GM19328 (cell line): Measurements from ENCODE around the gene FAM181B.
"Not testable (repeated sequence)": the region's sequence is repeated elsewhere in the genome, so short reads cannot be mapped to it uniquely, and the experiment has no call there.

Experiments
- ATAC-seq: cut with Tn5 transposase; IDR thresholded peaks from one replicate; pipeline ENCODE4 v1.9.1; 2021; ENCODE audit warnings: mild to moderate bottlenecking, moderate library complexity; ENCODE audit not compliant: unreplicated experiment

FAM181B gene

DNA sequence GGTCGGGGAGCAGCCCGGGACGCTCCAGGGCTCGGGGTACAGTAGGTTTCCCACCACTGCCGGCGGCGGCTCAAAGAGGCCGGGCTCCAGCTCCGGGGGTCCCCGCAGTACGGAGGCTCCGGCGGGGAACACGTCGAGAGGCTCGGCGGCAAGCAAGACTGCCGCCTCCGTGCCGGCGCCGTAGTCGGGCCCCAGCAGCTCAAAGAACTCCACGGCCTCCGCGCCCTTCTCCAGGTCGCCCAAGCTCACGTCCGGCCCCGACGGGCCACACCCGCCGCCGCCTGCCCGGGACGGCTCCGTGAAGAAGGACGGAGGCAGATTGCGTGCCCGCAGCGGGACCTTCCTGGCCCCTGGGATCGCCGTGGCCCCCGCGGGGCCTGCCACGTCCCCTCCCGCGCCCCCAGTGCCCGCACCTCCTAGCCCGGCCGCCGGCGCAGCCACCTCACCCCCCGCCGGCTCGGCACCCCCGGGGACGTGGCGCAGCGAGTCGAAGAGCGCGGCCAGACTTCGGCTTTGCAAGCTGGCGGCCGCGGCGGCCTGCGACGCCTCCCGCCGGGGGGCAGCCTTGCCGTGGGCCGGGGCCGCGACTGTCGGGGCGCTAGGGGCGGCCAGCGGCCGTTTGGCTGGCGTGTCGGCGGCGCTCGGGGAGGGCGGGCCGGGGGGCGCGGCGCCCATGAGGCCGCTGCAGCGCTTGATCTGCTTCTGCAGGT lies 775 bp downstream of the FAM181B start:
- no peak for ATAC-seq

DNA sequence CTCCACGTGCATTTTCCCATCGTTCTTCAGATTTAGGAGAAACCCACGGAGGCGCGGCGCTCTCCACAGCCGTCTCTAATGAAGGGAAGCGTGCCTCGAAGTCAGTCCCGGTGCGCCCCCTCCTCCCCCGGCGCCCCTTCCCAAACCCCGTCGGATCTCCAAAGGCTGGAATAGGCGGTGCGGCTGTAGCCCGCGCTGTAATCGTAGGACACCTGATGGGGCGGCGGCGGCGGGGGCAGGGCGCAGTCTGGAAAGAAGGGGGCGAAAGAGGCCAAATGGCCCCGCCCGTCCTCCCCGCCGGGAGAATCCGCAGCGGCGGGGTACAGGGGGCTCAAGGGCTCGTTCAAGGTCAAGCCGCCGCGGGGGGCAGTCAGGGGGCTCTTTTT lies 1.3 kb downstream of the FAM181B start:
- ATAC-seq: no peak

DNA sequence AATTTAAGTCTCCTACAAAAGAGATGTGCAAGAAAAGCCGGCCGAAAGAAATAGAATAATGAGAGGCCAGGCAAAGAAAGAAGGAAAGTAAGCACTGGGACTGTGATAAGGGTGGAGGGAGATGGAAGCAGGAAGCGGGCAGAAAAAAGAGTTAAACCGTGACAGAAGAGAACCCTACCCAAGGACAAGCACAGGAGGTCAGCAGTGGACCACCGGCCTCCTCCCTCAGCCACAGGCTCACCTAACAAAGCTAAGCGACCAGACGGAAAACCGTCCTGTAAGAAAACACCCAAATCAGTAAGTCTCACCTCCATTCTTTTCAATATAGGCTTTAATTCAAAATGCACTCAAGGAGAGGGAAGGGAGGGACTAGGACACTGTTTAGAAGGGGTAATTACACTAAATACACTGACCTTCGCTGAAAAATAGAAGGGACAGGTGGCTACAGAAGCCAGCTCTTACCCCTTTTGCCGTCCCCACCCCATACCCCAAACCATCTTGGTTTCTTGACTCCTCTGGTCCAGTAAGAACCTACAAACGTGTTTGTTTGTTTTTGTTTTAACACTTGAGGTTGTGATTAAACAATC lies 1.9 kb downstream of the FAM181B start:
- no peak for ATAC-seq

DNA sequence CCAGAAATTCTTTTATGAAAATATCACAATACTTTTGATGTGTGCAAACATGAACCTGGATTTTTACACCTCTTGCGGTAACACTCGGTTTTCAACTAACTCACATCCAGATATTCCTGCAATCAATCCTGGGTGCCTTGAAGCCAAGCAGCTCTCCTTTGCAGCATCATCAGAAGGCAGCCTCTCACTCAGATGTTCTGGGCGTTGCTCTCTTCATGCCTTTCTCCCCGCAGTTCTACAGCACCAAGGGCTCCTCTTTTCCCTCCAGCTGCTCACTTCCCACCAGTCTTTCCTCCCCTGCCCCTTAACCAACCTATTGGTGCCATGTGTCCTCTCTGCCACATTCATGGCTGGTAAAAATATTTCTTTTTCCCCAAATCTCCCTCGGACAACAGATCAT lies 2.9 kb downstream of the FAM181B start:
- ATAC-seq: no peak

DNA sequence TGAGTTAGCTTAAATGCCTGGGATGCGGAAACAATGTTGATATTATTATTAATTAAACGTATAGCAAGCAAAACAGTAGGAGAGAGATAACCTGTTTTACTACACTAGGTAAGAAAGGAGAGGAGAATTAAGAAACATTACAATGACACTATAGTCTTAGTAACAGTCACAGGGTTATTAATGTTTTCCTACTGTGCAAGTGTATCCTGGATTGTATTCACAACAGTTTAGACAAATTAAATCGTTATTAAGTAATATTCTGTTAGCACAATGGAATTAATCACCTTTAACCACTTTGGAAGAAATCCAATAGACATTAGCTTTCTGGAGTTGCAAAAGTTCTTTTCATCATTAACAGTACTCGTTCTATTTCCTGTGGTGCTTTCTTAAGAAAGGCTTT lies 3.4 kb downstream of the FAM181B start:
- no peak for ATAC-seq

DNA sequence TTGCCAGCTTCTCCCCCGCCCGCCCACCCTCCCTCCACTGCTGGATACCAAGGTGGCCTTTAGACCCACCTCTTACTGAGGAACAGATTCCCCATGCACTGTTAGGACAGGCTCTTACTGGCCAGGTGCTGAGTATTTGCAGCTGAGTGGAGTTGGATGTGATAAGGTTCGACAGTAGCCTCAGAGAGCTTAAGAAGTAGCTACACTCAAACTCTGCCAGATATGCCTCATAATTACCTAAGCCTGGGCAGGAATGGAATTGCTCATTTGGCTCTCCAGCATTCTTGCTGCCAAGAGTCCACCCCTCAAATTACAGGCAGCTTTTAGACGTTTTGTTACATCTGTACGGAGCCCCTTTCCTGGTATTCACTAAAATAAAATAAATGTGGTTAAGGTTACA lies 9.6 kb downstream of the FAM181B start:
- ATAC-seq: no peak

DNA sequence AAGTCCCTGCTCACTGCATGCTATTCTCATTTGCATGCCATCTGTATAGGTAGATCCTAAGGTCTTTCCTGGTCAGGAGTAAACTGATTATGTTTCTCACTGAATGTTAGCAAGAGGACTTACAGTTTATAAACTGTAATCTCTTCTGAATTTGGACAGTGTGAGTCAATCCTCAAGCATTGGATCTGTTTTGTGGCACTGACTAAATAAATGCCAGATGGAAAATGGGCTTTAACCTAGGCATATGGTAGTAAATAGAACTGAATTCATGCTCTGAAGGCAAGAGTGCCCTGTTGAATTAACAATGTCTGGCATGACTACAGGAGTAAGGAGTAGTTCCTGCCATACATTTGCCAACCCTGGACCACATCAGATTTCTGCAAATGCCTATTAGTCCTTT lies 11.4 kb downstream of the FAM181B start:
- ATAC-seq: no peak

DNA sequence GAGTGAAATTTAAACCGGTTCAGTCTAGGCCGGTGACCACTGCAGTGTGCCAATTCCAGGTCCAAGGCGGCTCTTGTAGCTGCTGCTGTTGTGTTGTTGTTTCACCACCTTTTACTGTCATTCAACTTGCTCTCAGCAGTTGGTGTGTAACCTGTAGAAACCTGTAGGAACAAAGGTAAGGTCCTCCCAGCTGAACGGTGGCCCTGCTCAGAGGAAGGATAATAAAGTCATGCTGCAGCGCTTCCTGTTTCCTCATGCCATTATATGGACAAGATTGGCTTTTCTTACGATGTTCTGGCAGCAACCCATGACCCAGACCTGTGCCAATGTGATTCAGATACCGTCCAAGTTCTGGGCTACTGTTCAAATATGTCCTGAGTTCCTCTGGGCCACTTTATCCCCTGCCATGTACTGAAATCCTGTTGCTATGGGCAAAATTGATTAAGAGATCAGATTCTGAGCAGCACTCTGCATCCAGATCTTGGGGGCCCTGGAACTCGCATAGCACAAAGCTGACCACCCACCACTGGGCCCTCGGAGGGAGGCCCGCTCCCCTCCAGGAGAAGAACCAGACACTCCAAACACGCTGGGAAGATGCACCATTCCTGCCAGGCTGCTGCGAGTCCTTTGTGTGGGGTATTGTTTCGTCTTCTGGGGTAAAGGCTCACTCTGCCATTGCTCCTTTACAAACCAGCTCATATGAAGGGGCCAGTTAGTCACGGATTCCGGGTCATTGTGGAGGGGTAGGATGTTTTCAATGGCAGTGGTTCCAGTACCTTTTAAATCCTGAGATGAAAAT lies 13.2 kb downstream of the FAM181B start:
- ATAC-seq: no peak

DNA sequence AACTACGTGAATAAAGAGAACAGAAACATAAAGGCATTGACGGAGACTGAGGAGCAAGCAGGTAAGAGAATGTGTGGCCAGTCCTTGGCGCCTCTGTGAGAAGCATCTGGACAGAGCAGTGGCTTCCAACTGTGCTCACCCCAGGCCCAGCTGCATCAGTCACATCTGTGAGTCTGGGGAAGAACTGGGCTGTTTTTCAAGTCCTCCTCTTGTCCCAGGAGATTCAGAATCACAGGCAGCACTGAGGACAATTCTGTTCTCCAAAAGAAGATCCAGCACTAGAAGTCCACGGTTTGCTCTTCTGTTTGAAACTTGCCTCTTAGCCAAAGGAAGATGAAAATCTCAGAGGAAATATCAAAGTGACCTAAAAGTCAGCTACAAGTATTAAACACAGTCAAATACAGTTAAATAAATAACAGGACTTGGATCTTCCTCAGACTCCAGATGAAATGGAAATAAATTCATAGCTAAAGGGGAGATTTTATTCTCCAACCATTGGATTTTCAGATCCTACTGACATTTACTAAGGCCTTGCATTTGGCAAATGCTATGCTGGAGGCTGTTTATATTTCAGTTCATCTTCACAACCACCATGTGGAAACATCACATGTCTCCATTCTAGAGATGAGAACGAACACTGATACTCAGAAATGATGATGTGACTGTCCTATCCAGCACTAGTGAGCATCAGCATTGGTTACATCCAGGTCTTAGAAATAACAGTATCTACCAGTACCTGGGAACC lies 14.1 kb downstream of the FAM181B start:
- ATAC-seq: no peak

DNA sequence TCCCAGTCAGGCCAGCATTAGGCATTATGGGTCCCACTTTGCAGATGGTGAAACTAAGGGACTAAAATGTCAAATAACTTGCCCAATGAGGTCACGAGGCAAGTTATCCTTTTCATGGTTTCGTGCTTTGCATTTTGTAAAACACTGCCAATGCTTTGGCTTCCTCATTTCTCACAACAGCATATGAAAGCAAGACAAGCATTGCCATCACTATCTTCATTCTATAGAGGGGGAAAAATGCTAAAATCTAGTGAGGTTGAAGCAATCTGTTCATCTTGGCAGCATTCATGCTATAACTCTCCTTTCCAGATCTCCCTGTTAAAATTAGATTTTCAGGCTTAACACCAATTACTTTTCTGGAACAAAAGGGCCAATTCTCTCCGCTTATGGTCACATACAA lies 14.8 kb downstream of the FAM181B start:
- no peak for ATAC-seq

DNA sequence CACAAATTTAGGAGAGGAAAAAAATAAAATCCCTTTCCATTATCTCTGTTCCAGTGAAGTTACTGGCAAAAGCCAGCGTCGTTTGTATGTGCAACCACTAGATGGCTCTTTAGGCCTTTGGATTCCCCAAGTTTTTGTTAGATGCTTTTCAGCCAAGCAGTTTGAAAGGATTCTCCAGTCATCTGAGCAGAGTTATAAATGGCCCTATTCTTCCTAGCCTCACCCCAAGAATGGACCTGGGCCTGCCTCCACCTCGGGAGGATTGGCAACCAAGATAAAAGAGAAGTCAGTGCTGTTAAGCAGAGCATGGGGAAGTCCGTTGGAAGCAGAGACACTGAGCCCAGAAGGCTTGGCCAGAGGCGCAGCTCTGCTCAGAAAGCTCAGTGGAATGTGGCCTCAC lies 15.4 kb downstream of the FAM181B start:
- ATAC-seq: peak; percentile 53

DNA sequence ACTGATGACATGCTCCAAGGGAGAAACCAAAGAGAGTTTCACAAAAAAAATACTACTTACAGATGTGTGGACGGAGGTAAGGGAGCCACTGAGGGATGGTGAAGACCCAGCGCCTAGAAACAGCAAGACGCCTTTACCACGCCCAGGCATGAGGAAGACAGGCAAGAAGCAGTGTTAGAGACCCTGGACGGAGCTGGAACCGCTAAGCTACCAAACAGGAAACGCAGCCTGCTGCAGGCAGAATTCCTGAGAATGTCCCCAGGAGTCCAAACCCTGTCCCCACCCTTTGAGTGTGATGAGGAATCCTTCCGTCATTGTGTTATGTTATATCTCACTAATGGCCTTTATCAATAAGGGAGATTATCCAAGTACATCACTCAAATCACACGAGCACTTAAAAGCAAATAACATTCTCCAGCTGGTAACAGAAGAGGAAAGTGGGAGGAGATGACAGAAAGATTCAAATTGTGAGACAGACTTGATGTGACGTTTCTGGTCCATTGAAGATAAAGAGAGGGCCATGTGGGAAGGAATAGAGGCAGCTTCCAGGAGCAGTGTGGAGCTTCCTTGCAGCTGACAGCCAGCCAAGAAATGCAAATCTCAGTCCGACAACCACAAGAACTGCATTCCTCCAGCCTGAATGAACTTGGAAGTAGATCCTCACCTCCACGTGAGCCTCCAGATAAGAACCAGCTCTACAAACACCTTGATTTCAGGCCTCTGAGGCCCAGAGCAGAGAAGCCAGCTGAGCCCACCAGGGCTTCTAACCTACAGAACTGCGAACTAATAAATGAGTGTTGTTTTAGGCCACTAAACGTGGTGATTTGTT lies 19.1 kb downstream of the FAM181B start:
- ATAC-seq: no peak

DNA sequence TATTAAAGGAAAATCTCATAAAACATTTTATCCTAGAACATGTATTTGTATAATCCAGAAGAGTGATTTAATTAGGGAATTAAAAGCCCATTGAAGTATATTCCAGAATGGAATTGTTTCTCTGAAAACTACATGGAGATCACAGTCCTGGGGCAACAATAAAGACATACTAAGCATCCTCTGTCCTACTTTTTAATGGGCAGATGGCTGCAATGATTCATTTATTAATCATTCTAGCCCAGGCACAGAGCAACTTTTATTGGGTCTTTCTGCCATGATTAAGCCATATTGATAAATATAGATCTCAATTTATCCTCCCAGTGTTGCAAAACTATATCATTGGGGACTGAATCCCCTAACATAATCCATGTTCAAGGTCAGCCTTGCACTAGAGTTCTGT lies 22.0 kb downstream of the FAM181B start:
- ATAC-seq: no peak

DNA sequence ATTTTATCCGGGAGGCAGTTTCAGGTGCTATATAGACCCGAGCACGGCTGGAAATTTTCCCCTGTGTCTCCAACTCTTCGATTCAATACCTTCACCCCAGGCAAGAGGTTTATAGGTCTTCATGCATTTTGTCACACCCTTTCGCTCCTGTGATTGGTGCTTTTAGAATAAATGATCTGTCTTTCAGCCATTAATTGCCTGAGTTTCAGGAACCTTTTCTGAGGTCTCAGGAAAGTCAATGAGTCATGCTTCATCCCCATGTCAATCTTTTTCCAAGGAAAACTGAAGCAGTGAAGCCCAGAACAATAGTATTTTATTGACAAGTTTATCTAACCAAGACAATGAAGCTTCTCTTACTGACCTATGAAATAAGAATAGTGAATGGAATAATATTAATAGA lies 29.9 kb downstream of the FAM181B start:
- no peak for ATAC-seq

DNA sequence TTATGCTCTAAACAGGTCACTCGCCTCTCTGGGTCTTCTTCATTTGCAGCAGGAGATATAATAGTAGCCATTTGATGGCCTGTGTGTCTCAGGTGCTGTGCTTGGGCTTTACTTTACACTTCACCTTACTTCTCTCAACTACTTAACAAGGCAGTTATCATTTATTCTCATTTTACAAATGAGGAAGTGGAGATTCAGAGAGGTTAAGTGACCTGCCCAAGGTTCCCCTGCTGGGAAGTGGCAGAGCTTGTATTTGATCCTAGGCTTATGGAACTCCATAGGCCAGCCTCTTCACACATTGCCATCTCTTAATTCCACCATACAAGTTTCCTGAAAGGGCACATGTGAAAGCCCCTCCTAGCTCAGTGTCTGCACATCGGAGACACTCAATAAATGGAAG lies 30.4 kb downstream of the FAM181B start:
- no peak for ATAC-seq

DNA sequence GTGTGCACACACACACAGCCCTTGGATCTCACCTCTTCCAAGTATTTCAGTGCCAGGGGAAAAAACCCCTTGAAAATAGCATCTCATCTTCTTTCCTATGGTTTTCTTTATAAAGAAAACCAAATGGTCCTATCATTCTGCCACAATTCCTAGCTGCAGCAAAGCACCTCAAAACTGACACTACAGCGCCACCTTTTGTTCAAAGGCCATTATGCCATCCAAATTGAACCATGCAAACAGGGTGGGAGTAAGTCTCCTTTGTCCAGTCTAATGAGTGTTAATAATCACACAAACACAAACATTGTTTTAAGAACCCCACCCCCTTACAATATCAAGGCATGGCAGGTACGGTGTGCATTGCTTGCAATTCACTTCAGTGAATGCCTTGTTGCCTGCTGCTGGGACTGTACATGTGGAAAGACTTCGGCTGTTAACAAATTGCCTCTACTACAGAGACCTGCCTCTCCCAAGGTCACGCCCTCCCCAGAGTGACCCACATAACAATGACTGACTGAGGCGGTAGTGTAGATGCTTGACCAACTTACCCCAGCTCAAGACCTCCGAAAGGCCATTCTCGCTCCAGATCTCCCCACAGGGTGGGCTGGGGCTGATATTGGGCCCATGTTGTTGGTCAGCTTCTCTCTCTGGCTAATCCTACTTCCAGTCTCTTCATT lies 31.7 kb downstream of the FAM181B start:
- no peak for ATAC-seq

DNA sequence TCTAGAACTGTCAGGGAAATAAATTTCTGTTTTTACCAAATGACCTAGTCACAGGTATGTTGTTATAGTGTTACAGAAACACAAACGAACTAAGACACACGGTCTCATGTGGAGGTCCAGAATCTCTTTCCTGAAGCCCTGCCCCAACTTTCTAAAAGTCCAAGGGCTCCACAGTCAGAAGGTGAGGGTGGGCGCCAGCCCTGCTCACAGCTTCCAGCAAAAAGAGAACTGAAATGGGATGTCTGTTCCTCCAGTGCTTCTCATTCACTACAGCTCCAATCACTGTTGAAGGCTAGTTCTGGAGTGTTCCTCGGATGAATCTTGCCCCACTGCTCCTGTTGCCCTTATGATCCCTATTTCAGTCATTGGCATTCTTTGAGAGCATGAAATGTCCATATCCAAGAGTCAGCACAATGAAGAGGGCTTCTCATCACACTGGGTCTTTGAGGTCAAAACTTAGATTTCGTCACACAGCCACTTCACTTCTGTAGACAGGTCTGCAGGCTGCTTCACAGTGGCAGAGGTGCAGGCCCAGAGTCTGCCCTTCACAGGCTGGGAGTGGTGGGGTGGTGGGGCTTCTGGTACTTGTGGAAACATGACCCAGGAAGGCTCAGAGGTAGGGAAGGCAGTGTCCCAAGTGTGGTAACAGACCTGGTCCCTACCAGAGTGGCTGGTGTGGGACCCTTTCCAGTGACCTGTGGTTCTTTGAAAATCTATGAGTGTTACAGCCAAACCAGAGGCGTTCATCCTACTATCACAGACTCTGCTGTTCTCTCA lies 34.9 kb downstream of the FAM181B start:
- no peak for ATAC-seq

DNA sequence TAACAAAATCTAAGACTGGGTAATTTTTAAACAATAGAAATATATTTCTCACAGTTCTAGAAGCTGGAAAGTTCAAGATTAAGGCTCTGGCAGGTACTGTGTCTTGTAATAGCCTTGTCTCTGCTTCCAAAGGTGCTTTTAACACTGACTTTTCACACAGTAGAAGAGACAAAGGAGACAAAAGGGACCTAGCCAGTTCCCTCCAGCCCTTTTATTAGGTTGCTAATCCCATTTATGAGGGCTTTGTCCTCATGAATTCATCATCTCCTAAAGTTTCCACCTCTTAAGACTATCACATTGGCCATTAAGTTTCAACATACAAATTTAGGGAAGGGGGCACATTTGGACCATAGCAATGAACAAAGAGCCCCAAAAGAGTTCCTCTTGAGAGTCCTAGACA lies 40.7 kb downstream of the FAM181B start:
- ATAC-seq: no peak

DNA sequence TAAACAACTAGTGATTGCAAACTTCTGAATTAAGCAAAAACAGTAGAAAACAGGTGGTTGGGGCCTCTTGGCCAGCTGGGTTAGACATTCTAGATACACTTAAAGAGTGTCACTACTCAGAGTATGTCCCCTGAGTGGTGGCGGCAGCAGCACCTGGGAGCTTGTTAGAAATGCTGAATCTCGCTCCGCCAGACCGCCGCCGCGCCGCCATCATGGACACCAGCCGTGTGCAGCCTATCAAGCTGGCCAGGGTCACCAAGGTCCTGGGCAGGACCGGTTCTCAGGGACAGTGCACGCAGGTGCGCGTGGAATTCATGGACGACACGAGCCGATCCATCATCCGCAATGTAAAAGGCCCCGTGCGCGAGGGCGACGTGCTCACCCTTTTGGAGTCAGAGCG lies 44.3 kb downstream of the FAM181B start:
- ATAC-seq: not testable (repeated sequence)
